Stimulated activated CD4-positive, alpha-beta T cell treated with anti-CD3 and anti-CD28 coated beads, Interleukin-12 subunit alpha, Interleukin-12 subunit beta, amount 100 ng/mL, for 24 hours (primary cell): Measurements from ENCODE around the gene CCDC183.
"Not testable (repeated sequence)": the region's sequence is repeated elsewhere in the genome, so short reads cannot be mapped to it uniquely, and the experiment has no call there.

Experiments
- DNase-seq, 2 experiments: peaks; one replicate each; pipeline ENCODE4 v3.0.0-alpha.2; 2020; ENCODE audit warnings: low read depth in 2 of 2

The CCDC183 gene

DNA sequence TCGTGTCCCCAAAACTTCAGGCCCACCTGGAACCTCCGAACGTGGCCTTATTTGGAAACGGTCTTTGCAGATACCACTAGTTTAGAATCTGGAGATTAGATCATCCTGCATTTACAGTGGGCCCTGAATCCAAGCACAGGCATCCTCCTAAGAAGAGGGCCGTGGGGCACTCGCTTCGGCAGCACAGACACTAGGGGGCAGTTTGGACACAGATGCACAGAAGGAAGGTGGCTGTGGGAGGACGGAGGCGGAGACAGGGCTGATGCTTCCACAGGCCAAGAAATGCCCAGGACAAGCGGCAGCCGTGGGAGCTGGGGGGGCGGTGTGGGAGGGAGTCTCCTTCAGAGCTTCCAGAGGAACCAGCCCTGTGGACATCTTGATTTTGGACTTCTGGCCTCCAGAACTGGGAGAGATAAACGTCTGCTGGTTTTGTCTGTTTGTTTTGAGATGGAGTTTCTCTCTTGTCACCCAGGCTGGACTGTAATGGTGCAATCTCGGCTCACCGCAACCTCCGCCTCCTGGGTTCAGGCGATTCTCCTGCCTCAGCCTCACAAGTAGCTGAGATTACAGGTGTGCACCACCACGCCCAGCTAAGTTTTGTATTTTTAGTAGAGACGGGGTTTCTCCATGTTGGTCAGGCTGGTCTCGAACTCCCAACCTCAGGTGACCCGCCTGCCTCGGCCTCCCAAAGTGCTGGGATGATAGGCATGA is 35.1 kb upstream of the CCDC183 start:
- DNase-seq: not testable (repeated sequence)

DNA sequence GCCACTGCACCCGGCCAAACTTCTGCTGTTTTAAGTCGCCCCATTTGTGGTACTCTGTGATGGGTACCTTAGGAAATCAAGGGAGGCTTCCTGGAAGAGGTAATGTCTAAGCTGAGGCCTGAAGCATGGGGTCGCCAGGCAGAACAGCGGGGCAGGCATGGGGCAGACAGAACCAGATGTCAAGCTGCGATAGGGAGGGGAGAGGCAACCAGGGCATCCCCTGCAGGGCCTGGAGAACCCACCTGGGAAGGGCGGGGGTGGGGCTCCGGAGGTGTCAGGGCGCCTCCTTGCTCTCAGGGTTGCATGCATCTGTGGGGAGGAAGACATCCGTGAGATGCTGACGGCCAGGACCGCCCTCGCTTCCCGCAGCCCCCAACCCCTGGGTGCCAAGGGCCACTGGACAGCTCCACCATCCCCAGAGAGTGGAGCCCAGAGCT is 34.6 kb upstream of the CCDC183 start:
- no peak for DNase-seq

DNA sequence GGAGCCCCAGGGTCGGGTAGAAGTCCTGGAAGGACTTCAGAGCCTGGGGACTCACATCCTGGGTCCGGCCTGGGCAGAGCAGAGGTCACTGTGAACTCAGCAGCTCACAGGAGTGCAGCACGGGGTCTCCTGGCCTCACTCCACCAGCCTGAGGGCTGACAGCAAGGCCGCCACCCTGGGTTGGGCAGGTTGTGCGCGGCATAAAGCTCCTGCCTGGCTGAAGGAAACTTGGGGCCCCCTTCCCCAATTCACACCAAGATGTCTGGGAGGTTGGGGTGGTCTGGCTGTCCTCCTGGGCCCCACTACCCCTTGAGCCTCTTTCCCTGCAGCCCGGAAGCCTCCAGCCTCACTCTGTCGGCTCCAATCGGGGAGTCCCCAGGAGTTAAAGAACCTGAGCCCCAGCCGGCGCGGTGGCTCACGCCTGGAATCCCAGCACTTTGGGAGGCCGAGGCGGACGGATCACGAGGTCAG is 33.9 kb upstream of the CCDC183 start:
- no peak for DNase-seq

DNA sequence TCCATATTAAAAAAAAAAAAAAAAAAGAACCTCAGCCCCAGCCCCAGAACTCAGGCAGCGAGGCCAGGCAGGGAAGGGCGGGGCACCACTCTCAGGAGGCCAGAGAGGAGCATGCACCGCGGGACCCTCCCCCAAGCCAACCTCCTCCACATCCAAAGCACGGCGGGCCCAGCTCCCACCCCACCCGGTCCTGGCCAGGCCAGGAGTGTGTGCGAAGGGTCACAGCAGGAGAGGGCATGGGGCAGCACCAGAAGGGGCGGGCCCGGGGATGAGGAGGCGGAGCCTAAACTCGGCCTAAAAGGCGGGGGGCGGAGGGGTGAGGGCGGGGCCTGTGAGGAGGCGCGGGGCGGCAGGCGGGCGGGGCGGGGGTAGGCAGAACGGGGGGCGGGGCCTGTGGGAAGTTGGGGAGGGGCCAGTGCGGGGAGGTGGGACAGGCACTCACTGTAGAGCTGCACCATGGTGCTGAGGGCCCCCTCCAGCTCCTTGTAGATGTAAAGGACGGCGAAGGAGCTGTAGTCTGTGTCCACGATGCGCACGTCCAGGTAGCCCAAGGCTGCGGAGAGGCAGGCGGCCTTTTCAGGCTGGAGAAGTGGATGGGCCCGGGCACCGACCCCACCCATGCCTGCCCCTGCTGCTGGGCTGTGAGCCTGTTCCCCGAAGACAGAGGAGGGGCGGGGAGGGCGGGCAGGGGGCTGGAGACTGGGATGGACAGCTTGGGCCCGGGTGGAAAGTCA is 33.1 kb upstream of the CCDC183 start:
- peak in 1 of 2 experiments; percentile 55 for DNase-seq

DNA sequence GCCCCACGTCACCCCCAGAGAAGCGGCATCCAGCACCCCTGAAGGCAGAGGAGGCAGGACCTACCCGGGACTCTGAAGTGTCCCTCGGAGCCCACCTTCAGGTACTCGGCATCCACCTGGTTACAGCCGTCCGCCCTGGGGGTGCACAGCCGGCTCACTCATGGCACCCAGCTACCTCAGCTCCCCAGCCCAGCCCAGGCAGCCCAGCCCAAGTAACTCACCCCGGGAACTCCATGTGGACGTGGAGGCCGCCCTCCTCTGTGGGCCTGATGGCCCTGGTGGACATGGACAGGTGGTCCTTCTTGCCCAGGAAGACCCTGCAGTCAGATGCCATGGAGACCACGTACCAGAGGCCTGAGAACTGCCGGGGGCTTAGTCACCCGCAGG is 32.5 kb upstream of the CCDC183 start:
- DNase-seq: no peak

DNA sequence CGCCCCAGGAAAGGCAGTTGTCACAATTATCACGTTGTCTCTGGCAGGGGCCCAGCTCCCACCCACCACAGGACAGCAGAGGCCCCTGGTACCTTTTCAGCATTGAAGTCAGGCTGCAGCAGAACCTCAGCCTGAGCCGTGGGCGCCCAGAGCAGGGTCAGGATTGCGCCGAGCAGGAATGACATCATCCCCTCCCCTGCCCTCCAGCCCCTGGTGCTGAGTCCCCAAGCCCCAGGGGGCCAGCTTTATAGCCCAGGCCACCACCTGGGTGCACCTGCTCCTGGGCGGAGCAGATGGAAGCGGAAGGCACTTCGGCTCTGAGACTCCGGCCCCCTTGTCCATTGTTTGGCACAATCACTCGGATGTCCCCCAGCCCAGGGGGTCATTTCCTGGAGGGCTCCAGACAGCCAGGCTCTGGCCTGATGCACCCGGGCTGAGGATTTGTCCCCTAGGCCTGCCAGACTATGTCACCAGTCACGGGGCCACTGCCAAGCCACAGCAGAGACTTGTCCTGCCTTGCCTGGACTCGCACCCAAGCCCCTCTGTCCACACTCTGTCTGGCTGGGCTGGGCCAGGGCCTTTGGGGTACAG is 31.7 kb upstream of the CCDC183 start, which contains the start of gene LCN15:
Gene LCN15 (minus strand): TSS at position 218 of the 591 bp plus-strand sequence. CDS start 30 bp downstream, at position 188.
- no peak for DNase-seq

DNA sequence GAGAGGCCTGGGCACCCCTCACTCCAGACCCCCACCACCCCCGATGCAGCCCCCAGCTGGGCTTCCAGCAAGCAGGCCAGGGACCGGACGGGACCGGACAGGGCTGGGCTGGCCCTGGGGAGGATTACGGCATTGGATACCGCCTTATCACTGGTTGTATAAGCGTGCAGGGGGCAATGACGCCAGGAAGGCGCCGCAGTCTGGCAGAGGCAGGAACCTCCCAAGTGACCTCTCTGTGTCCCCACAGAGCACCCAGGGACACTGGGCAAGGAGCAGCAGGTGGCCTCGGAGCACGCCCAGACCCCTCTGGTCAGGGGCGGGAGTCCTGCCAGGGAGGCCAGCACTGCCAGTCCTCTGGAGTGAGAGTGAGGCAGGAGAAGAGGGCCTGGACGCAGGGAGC is 31.1 kb upstream of the CCDC183 start:
- DNase-seq: no peak

DNA sequence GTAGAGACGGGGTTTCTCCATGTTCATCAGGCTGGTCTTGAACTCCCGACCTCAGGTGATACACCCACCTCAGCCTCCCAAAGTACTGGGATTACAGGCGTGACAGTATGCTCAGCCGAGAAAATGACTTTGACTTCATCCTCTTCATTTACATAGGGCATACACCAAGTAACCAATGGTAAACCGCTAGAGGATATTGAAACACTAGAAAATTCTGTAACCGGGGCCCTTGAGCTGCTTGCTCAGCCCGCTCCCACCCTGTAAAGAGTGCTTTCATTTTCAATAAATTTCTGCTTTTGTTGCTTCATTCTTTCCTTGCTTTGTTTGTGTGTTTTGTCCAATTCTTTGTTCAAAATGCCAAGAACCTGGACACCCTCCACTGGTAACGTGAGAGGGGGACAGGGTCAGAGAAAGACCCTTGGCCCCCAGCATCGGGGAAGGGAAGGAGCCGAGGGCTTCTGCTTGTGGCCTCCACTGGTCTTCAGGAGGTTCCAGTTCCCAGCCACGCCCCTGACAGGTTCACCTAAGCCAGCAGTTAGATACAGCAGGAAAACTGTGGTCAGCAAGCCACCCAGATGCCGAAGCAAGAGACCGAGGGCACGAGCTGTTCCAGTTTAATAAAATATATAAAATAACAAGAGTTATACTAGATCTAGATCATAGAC is 30.3 kb upstream of the CCDC183 start:
- not testable (repeated sequence) for DNase-seq

DNA sequence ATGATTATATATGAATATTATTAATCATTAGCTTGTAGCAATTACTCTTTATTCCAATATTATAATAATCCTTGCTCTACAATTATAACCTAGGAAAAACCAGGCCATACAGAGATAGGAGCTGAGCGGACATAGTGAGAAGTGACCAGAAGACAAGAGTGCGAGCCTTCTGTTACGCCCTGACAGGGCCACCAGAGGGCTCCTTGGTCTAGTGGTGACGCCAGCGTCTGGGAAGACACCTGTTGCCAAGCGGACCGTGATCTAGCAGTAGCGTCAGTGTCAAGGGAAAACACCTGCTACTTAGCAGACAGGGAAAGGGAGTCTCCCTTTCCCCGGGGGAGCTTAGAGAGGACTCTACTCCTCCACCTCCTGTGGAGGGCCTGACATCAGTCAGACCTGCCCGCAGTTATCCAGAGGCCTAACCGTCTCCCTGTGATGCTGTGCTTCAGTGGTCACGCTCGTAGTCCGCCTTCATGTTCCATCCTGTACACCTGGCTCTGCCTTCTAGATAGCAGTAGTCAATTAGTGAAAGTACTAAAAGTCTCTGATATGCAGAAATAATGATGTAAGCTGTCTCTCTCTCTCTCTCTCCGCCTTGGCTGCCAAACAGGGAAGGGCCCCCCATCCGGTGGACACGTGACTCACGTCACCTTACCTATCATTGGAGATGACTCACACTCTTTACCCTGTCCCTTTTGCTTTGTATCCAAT is 29.6 kb upstream of the CCDC183 start:
- DNase-seq: not testable (repeated sequence)

DNA sequence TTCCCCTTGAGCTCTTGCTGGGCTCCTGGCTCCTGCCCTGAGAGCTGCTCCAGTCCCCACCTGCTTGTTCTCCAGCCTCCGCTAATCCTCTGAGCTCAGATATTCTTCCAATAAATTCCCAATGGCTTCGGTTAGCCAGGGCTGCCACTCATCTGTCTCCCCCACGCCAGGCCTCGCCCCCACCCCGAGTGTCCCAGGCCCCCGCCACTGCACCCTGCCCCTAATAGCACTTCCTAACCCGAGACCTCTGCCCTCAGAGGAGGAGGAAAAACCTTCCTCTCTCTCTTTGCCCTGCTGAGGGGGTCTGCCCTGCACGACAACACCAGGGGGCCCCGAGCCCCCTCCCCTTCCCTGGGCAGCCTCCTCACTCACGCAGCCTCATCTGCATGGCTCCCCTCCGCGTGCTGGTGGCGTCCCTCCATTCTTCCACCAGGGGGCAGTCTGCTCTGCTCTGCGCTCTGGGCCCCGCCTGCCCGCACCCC is 26.4 kb upstream of the CCDC183 start:
- DNase-seq: peak in 1 of 2 experiments; percentile 53

DNA sequence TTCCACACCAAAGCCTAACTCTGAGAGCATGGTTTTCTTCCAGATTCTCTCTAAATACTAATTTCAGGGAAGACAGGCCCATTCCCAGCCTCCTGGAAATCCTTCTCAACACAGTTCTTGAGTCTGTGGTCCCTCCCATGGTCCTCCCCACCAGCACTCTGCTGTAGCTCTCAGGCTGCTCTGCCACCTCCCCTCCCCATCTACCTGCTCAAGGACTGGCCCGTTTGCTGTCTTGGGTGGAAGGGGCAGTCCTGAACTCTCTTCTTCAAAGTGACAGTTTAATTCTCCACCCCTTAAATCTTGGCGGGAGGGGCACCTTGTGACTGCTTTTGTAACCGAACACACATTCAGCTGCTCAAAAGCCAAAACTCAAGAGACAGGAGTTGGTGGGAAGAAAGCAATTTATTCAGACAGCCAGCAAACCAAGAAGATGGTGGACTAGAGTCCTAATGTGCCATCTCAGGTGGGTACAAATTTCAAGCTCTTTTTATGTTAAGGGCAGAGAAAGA is 24.2 kb upstream of the CCDC183 start:
- DNase-seq: no peak

DNA sequence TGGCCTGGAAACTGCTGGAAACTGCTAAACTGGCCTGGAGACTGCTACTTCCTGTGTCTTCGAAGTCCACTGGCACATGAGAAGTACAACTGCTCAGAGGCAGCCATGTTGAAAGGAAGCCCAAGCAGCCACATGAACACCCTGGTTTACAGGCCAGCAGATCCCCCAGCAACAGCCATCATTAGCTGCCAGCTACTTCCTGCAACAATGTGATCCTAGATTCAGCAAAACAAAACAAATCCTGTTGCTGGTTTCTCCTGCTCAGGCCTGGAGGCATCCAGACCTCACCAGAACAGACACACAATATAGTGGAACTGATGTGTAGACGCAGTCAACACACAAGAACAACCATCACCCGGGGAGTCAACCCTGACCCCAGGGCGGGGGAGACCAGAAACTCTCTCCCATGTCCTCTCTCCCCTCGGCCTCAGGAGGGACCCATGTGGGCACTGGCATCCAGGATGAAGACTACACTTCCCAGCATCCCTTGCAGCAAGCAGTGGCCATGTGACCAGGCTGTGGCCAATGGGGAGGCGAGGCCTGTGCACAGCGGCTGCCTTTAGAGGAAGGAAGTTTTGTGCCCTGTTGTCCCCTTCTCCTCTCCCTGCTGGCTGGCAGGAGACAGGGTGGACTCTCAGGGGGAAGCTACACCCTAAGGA is 22.6 kb upstream of the CCDC183 start:
- no peak for DNase-seq

DNA sequence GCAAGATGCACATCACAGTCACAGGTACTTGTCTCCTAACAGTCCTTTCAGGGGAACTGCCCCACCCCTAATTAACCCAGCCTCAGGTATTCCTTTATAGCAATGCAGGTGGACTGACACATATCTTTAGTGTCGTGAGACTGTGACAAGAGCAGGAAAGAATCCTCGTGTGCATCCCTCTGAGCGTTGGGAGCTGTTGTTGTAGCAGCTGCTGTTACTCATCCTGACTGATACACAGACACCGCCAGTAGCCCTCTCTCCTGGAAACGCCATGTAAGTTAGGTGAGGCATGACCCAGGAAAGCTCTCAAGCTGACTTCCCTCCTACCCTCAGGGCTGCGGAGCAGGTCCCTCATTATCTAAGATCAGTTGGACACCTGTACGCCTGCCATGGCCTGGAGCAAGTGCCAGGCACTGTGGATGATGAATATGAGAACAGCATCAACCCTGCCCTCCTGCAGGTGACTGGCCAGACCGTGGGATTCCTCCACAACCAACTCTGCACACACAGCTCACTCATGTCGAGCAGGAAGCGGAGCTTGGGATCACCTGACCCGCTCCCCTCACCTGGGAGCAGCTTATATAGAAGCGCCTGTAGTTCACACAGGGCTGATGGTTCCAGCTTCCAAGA is 21.6 kb upstream of the CCDC183 start:
- DNase-seq: no peak

DNA sequence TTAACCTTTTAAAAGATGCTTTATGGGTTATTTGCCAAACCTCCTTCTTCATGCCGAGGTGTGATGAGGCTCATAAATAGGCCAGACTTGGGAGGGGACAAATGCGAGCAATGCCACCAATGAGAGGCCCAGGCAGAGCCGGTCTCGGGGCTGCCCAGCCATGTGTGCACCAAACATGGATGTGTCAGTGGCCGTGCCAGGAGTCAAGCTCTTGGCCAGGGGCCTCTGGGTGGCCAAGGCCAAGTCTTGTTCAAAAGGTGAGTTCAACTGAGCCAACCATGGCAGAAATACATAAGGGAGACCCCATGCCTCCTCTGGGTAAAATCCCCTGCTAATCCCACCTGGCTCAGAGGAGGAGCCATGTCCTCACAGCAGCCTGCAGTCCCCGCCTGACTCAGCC is 20.9 kb upstream of the CCDC183 start:
- no peak for DNase-seq

DNA sequence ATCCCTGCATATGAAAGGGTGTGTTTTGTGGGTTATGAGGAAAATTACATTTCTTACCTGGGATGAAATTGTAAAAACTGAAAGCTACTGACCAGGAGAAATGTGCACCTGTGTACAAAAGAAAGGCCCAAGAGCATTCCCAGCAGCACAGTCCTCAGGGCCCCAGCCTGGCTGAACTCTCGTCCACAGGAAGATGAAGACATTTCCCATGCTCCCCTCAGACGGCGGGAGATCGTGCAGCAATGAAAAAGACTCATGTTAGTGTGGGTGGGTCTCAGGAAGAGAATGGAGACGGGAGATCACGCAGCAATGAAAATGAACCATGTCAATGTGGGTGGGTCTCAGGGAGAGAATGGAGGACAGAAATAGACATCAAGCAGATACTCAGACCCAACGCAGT is 19.2 kb upstream of the CCDC183 start:
- DNase-seq: no peak

DNA sequence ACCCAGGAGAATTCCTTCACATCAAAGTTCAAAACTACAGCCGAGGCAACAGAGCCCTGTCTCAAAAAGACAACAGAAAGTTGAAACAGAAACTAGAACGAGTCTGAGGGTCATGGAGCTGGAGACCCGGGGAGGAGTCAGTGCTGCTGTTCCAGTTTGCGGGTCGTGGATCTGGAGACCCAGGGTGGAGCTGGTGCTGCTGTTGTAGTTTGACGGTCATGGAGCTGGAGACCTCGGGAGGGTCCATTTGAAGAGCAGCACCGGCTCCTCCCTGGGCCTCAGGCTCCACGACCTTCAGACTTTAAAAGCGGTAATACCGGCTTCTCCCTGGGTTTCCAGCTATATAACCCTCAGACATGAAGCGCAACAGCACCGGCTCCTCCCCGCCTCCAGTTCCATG is 18.8 kb upstream of the CCDC183 start:
- DNase-seq: no peak

DNA sequence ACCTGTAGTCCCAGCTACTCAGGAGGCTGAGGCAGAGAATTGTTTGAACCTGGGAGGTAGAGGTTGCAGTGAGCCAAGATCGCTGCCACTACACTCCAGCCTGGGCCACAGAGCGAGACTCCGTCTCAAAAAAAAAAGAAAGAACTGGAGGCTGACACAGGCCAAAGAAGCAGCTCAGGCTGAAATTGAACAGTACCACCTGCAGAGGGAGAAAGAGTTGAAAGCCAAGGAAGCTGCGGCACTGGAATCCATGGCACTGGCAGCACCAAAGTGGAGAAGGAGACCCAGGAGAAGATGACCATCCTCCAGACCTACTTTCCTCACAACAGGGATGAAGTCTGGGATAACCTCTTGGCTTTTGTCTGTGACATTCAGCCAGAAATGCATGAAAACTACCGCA is 16.3 kb upstream of the CCDC183 start:
- no peak for DNase-seq

DNA sequence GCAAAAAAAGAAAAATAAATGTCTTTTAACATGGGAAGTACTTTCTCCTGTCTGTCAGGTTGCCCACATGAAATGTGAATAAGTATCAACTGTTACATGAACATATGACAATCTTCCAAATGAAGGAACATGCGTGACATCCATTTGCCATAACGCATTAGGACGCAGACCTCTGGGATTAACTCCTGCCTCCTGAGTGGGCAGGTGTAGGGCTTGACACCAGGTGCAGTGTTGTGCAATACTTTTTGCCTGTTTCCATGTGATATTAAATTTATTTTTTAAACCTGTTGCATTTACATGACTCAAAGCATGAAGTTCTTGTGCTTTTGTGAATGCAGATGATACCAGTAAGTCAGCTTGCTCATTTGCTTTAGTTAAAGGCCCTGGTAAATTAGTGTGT is 13.7 kb upstream of the CCDC183 start:
- DNase-seq: no peak

DNA sequence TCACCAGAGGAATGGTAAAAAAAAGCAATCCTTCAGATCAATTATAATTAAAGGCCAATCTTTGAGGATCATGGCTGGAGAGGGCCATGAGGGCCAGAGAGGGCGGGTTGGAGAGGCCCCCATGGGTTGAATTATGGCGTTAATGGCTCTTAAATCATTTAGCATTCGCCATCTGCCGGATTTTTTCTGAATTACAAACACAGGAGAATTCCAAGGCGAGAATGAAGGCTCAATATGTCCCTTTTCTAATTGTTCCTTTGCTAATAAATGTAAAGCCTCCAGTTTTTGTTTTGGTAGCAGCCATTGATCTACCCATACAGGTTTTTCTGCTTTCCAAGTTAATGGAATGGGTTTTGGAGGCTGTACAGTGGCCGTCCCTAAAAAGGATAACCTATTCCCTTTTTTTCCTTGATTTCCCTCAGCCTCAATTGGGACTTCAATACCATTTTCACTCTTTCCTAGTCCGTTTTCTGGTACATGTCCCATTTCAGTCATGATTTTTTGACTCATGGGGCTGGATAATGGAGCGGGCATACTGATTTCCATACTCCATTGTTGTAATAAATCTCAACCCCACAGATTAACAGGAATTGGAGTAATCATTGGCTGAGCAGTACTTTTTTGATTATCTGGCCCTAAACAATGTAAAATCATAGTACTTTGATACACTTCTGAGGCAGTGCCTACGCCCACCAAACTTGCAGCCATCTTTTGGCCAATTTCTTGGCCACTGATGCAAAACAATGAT is 11.7 kb upstream of the CCDC183 start:
- no peak for DNase-seq

DNA sequence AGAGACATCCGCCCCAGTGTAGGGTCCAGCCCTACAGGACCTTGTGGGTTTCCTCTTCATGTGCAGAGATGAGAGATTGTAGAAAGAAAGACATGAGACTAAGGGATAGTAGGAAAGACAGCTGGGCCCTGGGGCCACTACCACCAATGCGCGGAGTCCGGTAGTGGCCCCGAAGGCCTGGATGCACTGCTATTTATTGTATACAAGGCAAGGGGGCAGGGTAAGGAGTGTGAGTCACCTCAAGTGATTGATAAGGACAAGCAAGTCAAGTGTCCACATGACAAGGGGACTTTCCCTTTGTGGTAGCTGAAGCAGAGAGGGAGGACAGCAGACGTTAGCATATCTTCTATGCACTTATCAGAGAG is 11.2 kb upstream of the CCDC183 start:
- DNase-seq: no peak
